ENCODE results near the gene L3MBTL2. TPM values are rescaled to one million over a fixed set of nuclear protein-coding genes. Genes with fewer than 3 reads are reported as not detected.

The L3MBTL2 gene
- total RNA-seq, 1 donor from 2014 or later, result 11.8 TPM

- H3K36me3 ChIP-seq, result peaks cover 0 to 64% of the 10 kb centered on the region in 2 donors
- DNase-seq (ENCODE audit: extremely low spot score in 2 of 2), result no peak
- H3K9me3 ChIP-seq, result no peaks in the 10 kb centered on the region
- no peaks in the 10 kb centered on the region for H3K4me1 ChIP-seq
- H3K27me3 ChIP-seq, result no peaks in the 10 kb centered on the region
- H3K4me3 ChIP-seq, result no peak overlapping the region
- H3K27ac ChIP-seq, result no peak overlapping the region
- intact Hi-C loops (cut with DNase I), result no loop called here
- no peak for TF ChIP-seq POLR2A (IDR thresholded peaks at IDR 0.05)
- no peak for TF ChIP-seq CTCF (IDR thresholded peaks at IDR 0.05)
- no peak for TF ChIP-seq POLR2AphosphoS5 (IDR thresholded peaks at IDR 0.05; ENCODE audit: insufficient read depth in 1 of 2, low read depth in 1 of 2)
Observed at GRCh38 chr22:41248314-41248713, 43.2 kb downstream of the L3MBTL2 start.

GRCh38 chr22:41248758-41249157 is 43.6 kb downstream of the L3MBTL2 start:
- intact Hi-C loops (cut with DNase I), result no loop called here
- Histone ChIP-seq H3K4me3 (no peak overlapping the region), H3K27me3 (no peaks in the 10 kb centered on the region), H3K36me3 (peaks cover 0 to 68% of the 10 kb centered on the region in 2 donors), H3K9me3 (no peaks in the 10 kb centered on the region), H3K27ac (no peak overlapping the region), H3K4me1 (no peaks in the 10 kb centered on the region)
- no peak for DNase-seq (ENCODE audit: extremely low spot score in 2 of 2)
- TF ChIP-seq CTCF (IDR thresholded peaks at IDR 0.05) (no peak), POLR2A (IDR thresholded peaks at IDR 0.05) (no peak), POLR2AphosphoS5 (IDR thresholded peaks at IDR 0.05; ENCODE audit: insufficient read depth in 1 of 2, low read depth in 1 of 2) (no peak)

GRCh38 chr22:41249442-41249841 is 44.3 kb downstream of the L3MBTL2 start:
- H3K36me3 ChIP-seq, result peaks cover 0 to 73% of the 10 kb centered on the region in 2 donors
- no peak overlapping the region for H3K27ac ChIP-seq
- DNase-seq (ENCODE audit: extremely low spot score in 2 of 2), result no peak
- TF ChIP-seq POLR2AphosphoS5 (IDR thresholded peaks at IDR 0.05; ENCODE audit: insufficient read depth in 1 of 2, low read depth in 1 of 2) (no peak), CTCF (IDR thresholded peaks at IDR 0.05) (no peak), POLR2A (IDR thresholded peaks at IDR 0.05) (no peak)
- intact Hi-C loops (cut with DNase I), result no loop called here
- no peaks in the 10 kb centered on the region for H3K9me3 ChIP-seq
- no peak overlapping the region for H3K4me3 ChIP-seq
- no peaks in the 10 kb centered on the region for H3K4me1 ChIP-seq
- no peaks in the 10 kb centered on the region for H3K27me3 ChIP-seq

GRCh38 chr22:41250127-41250526 is 45.0 kb downstream of the L3MBTL2 start:
- TF ChIP-seq POLR2AphosphoS5 (IDR thresholded peaks at IDR 0.05; ENCODE audit: insufficient read depth in 1 of 2, low read depth in 1 of 2) (no peak), POLR2A (IDR thresholded peaks at IDR 0.05) (no peak), CTCF (IDR thresholded peaks at IDR 0.05) (no peak)
- Histone ChIP-seq H3K9me3 (no peaks in the 10 kb centered on the region), H3K27ac (no peak overlapping the region), H3K4me1 (no peaks in the 10 kb centered on the region), H3K27me3 (no peaks in the 10 kb centered on the region), H3K4me3 (no peak overlapping the region), H3K36me3 (peaks cover 0 to 73% of the 10 kb centered on the region in 2 donors)
- intact Hi-C loops (cut with DNase I), result no loop called here
- DNase-seq (ENCODE audit: extremely low spot score in 2 of 2), result no peak

GRCh38 chr22:41252365-41252764 is 47.3 kb downstream of the L3MBTL2 start:
- intact Hi-C loops (cut with DNase I), result no loop called here
- DNase-seq (ENCODE audit: extremely low spot score in 2 of 2), result no peak
- Histone ChIP-seq H3K9me3 (no peaks in the 10 kb centered on the region), H3K4me3 (no peak overlapping the region), H3K36me3 (peaks cover 0 to 81% of the 10 kb centered on the region in 2 donors), H3K27me3 (no peaks in the 10 kb centered on the region), H3K27ac (no peak overlapping the region), H3K4me1 (peaks cover 12% of the 10 kb centered on the region)
- TF ChIP-seq POLR2A (IDR thresholded peaks at IDR 0.05), result no peak
- TF ChIP-seq CTCF (IDR thresholded peaks at IDR 0.05), result no peak
- no peak for TF ChIP-seq POLR2AphosphoS5 (IDR thresholded peaks at IDR 0.05; ENCODE audit: insufficient read depth in 1 of 2, low read depth in 1 of 2)

All from vagina (tissue), 2 donors.